Measurements from ENCODE around the gene TRIM36.
A peak's percentile ranks its signal among the peaks of the same experiment; 100 is the strongest.

TRIM36 gene

GRCh38 chr5:115181757-115182156 is 12.0 kb upstream of the TRIM36 start:
- H3K9me3 ChIP-seq (ENCODE audit: low read length): peaks cover 13% of the 10 kb centered on the region
- H3K4me3 ChIP-seq (ENCODE audit: low read length): no peak overlapping the region
- H3K27me3 ChIP-seq (ENCODE audit: insufficient read depth, low read length): no peaks in the 10 kb centered on the region
- no peaks in the 10 kb centered on the region for H3K36me3 ChIP-seq (ENCODE audit: insufficient read depth, low read length)
- H3K4me1 ChIP-seq (ENCODE audit: insufficient read depth, low read length): peaks cover 6% of the 10 kb centered on the region
- peak overlapping the region; percentile 10 for H2AFZ ChIP-seq (ENCODE audit: low read depth, low read length)

GRCh38 chr5:115180165-115180709 is 10.5 kb upstream of the TRIM36 start:
- Histone ChIP-seq H3K9me3 (ENCODE audit: low read length) (peaks cover 13% of the 10 kb centered on the region), H3K4me1 (ENCODE audit: insufficient read depth, low read length) (peaks cover 6% of the 10 kb centered on the region), H3K4me3 (ENCODE audit: low read length) (peak overlapping the region; percentile 90), H3K36me3 (ENCODE audit: insufficient read depth, low read length) (no peaks in the 10 kb centered on the region), H2AFZ (ENCODE audit: low read depth, low read length) (peak overlapping the region; percentile 100), H3K27me3 (ENCODE audit: insufficient read depth, low read length) (no peaks in the 10 kb centered on the region)

DNA sequence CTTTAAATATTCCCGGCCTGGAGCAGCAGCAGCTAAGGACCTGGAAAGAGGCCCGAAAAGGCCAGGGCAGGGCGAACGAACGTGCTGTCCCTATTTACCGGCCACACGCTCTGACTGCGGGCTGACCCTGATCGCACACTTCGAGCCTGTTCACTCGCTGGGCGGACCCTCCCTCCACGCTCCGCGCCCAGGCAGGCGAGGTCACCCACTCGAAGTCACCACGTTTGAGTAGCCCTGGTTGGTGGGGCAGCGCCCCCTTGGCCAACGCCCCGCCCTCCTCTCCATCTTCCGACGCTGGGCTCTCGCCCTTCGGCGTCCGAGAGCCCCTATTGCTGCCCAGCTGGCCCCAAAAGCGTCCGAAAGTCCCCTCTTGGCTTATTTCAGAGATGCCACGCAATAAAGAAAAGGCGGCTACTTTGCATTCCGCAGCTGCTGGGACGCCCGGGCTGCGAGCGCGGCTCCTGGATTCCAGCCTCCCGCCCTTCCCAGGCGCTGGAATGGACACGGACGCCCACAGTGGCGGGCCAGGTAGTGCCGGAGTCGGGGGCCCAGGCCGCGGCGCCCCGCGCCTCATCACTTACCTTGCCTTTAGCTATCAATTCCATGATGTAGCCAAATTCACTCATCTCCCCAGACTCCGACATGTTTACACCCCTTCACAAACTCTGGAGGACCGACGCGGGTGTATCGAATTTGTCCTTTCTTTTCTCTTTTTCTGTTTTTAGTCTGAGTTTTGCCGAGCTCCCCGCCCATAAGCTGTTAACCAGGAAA is 9.9 kb upstream of the TRIM36 start:
- Histone ChIP-seq H3K4me1 (ENCODE audit: insufficient read depth, low read length) (peaks cover 6% of the 10 kb centered on the region), H3K9me3 (ENCODE audit: low read length) (peaks cover 13% of the 10 kb centered on the region), H3K27me3 (ENCODE audit: insufficient read depth, low read length) (no peaks in the 10 kb centered on the region), H2AFZ (ENCODE audit: low read depth, low read length) (peak overlapping the region; percentile 100), H3K4me3 (ENCODE audit: low read length) (peak overlapping the region; percentile 90), H3K36me3 (ENCODE audit: insufficient read depth, low read length) (no peaks in the 10 kb centered on the region)

DNA sequence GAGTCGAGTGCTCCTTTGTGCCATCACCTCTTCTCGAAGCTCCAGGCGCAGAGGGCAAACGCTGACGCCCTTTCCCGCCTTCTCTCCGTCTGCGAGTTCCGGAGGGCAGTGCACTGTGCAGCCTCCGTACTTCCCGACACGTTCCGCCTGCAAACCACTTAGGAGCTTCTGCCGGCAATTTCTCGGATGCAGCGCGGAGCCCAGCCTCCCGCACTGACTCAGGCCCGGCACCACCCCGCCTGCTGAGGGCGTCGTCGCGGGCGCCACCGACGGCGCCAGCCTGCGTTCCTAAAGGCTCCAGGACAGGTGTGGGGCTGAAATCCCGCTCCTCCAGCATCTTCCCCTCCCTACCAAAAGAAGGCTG is 9.3 kb upstream of the TRIM36 start:
- H2AFZ ChIP-seq (ENCODE audit: low read depth, low read length): no peak overlapping the region
- no peaks in the 10 kb centered on the region for H3K36me3 ChIP-seq (ENCODE audit: insufficient read depth, low read length)
- H3K27me3 ChIP-seq (ENCODE audit: insufficient read depth, low read length): no peaks in the 10 kb centered on the region
- peaks cover 13% of the 10 kb centered on the region for H3K9me3 ChIP-seq (ENCODE audit: low read length)
- peaks cover 6% of the 10 kb centered on the region for H3K4me1 ChIP-seq (ENCODE audit: insufficient read depth, low read length)
- H3K4me3 ChIP-seq (ENCODE audit: low read length): peak overlapping the region; percentile 90

- peak overlapping the region; percentile 95 for H3K4me3 ChIP-seq (ENCODE audit: low read length)
- peaks cover 2% of the 10 kb centered on the region for H3K36me3 ChIP-seq (ENCODE audit: insufficient read depth, low read length)
- peak overlapping the region; percentile 96 for H2AFZ ChIP-seq (ENCODE audit: low read depth, low read length)
- no peaks in the 10 kb centered on the region for H3K27me3 ChIP-seq (ENCODE audit: insufficient read depth, low read length)
- peaks cover 16% of the 10 kb centered on the region for H3K4me1 ChIP-seq (ENCODE audit: insufficient read depth, low read length)
- peaks cover 10% of the 10 kb centered on the region for H3K9me3 ChIP-seq (ENCODE audit: low read length)
Measured at GRCh38 chr5:115170929-115171510, 1.3 kb upstream of the TRIM36 start.

- Histone ChIP-seq H3K9me3 (ENCODE audit: low read length) (peaks cover 17% of the 10 kb centered on the region), H3K4me3 (ENCODE audit: low read length) (peak overlapping the region; percentile 95), H3K36me3 (ENCODE audit: insufficient read depth, low read length) (peaks cover 2% of the 10 kb centered on the region), H3K4me1 (ENCODE audit: insufficient read depth, low read length) (peaks cover 16% of the 10 kb centered on the region), H2AFZ (ENCODE audit: low read depth, low read length) (peak overlapping the region; percentile 96), H3K27me3 (ENCODE audit: insufficient read depth, low read length) (no peaks in the 10 kb centered on the region)
Measured at GRCh38 chr5:115170134-115170928, 623 bp upstream of the TRIM36 start.

GRCh38 chr5:115168829-115169486 is 750 bp downstream of the TRIM36 start:
- H3K9me3 ChIP-seq (ENCODE audit: low read length): peaks cover 26% of the 10 kb centered on the region
- no peaks in the 10 kb centered on the region for H3K27me3 ChIP-seq (ENCODE audit: insufficient read depth, low read length)
- H3K4me3 ChIP-seq (ENCODE audit: low read length): peak overlapping the region; percentile 95
- peaks cover 16% of the 10 kb centered on the region for H3K4me1 ChIP-seq (ENCODE audit: insufficient read depth, low read length)
- peaks cover 2% of the 10 kb centered on the region for H3K36me3 ChIP-seq (ENCODE audit: insufficient read depth, low read length)
- H2AFZ ChIP-seq (ENCODE audit: low read depth, low read length): peak overlapping the region; percentile 93

DNA sequence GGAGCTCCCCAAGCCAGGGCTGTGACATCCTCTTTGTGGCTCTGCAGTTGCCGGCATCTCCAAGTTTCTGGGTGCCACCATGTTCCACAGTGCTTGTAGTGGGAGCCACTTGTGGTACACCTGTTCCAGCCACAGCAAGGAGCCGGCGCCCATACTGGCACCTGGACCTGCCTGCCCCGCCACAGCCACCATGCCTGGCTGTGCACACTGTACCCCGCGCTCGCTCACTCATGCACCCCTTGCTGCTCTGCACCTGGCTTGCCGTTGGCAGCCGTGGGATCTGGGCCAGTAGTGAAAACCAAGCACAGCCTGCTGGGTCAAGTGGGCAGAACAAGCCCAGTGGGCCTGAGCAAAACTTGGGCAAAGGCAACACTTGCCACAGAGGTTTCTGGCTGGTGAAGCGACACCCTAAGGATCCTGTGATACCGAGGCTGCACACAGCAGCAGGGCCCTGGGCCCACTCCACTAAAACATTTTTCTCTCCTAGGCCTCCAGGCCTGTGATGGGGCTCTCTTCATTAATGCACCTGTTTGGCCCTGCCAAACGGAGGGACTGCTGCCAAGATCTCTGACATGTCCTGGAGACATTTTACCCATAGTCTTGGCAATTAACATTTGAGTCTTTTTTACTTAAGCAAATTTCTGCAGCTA is 2.8 kb downstream of the TRIM36 start:
- Histone ChIP-seq H2AFZ (ENCODE audit: low read depth, low read length) (no peak overlapping the region), H3K9me3 (ENCODE audit: low read length) (peaks cover 26% of the 10 kb centered on the region), H3K36me3 (ENCODE audit: insufficient read depth, low read length) (peaks cover 5% of the 10 kb centered on the region), H3K4me3 (ENCODE audit: low read length) (no peak overlapping the region), H3K4me1 (ENCODE audit: insufficient read depth, low read length) (peaks cover 16% of the 10 kb centered on the region), H3K27me3 (ENCODE audit: insufficient read depth, low read length) (no peaks in the 10 kb centered on the region)

- Histone ChIP-seq H3K27me3 (ENCODE audit: insufficient read depth, low read length) (no peaks in the 10 kb centered on the region), H3K36me3 (ENCODE audit: insufficient read depth, low read length) (peaks cover 10% of the 10 kb centered on the region), H2AFZ (ENCODE audit: low read depth, low read length) (no peak overlapping the region), H3K4me3 (ENCODE audit: low read length) (no peak overlapping the region), H3K9me3 (ENCODE audit: low read length) (peaks cover 26% of the 10 kb centered on the region), H3K4me1 (ENCODE audit: insufficient read depth, low read length) (peaks cover 12% of the 10 kb centered on the region)
Measured at GRCh38 chr5:115165790-115166189, 3.9 kb downstream of the TRIM36 start.

DNA sequence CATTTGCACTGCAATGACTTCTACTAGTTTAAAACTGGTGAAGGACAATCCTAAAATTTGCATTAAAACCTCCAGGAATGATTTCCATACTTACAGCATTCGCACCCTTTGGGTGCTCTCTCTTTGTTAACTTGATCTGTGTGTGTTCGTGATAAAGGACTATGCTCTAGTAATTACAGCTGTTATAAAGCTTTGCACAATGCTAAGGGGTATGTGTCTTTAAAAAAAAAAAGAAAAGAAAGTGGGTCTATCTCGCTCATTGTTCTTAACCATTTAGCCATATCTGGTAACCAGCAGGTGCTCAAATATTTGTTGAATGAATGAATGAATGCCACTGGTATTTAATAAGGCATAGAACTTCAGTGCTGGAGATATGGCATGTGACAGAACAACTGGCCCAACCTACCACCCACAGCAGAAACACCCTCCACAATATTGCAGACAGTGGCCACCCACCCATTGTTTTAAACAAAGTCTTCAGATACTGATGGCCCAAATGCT is 8.7 kb downstream of the TRIM36 start:
- peaks cover 25% of the 10 kb centered on the region for H3K36me3 ChIP-seq (ENCODE audit: insufficient read depth, low read length)
- no peak overlapping the region for H3K4me3 ChIP-seq (ENCODE audit: low read length)

GRCh38 chr5:115151208-115151805 is 18.4 kb downstream of the TRIM36 start:
- H3K27me3 ChIP-seq (ENCODE audit: insufficient read depth, low read length): no peaks in the 10 kb centered on the region
- H3K4me3 ChIP-seq (ENCODE audit: low read length): no peak overlapping the region
- no peak overlapping the region for H2AFZ ChIP-seq (ENCODE audit: low read depth, low read length)
- H3K4me1 ChIP-seq (ENCODE audit: insufficient read depth, low read length): no peaks in the 10 kb centered on the region
- peaks cover 8% of the 10 kb centered on the region for H3K36me3 ChIP-seq (ENCODE audit: insufficient read depth, low read length)
- peaks cover 7% of the 10 kb centered on the region for H3K9me3 ChIP-seq (ENCODE audit: low read length)

More for the DNA sequence above, 8.7 kb downstream of the TRIM36 start:
- no peaks in the 10 kb centered on the region for H3K4me1 ChIP-seq (ENCODE audit: insufficient read depth, low read length)
- peaks cover 27% of the 10 kb centered on the region for H3K9me3 ChIP-seq (ENCODE audit: low read length)
- no peaks in the 10 kb centered on the region for H3K27me3 ChIP-seq (ENCODE audit: insufficient read depth, low read length)
- H2AFZ ChIP-seq (ENCODE audit: low read depth, low read length): no peak overlapping the region

DNA sequence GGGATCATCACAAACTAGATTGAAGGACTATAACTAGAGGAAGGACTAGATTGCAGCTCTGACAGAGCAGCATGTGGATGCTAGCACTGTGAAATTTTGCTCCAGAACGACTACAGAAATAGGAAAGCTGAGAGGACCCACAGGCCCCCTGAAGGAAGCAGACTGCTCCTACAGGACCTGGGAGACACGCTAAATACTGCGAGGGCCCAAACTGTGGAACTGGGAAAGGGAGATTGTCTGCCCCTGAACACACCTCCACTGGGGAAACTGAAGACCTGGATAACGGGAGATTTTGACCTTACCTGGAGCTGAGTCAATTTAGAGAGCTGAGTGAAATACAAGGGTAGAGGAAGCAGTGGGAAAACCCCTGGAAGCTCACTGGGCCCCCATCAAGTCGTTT is 19.2 kb downstream of the TRIM36 start:
- H3K4me3 ChIP-seq (ENCODE audit: low read length): no peak overlapping the region
- H3K27me3 ChIP-seq (ENCODE audit: insufficient read depth, low read length): no peaks in the 10 kb centered on the region
- peaks cover 5% of the 10 kb centered on the region for H3K9me3 ChIP-seq (ENCODE audit: low read length)
- peaks cover 8% of the 10 kb centered on the region for H3K36me3 ChIP-seq (ENCODE audit: insufficient read depth, low read length)
- H2AFZ ChIP-seq (ENCODE audit: low read depth, low read length): no peak overlapping the region
- H3K4me1 ChIP-seq (ENCODE audit: insufficient read depth, low read length): no peaks in the 10 kb centered on the region

Data from neuron (in vitro differentiated cells).